Left lung (tissue), 10 donors: ENCODE measurements around the gene RBMS3. TPM values are rescaled to one million over a fixed set of nuclear protein-coding genes. Genes with fewer than 3 reads are reported as not detected.
"Not testable (repeated sequence)": the region's sequence is repeated elsewhere in the genome, so short reads cannot be mapped to it uniquely, and the experiment has no call there.

Source experiments
- ATAC-seq: fragments of 200-7000 bp; cut with Tn5 transposase; one replicate; pipeline ENCODE4 v1.9.1; 2020; ENCODE audit warnings: moderate library complexity
- DNase-seq, 4 donors: peaks; one replicate each; pipeline ENCODE4 v3.0.0-alpha.2; 2013 to 2020
- H3K27ac ChIP-seq, 2 donors: fragments of 200-600 bp; sonication (generic) in 1 of 2; one replicate each; pipeline versions ENCODE4 v1.5.0 to v1.8.0; 2020 to 2021
- H3K27me3 ChIP-seq, 2 donors: fragments of 200-600 bp; sonication (generic) in 1 of 2; one replicate each; pipeline versions ENCODE4 v1.5.0 to v1.8.0; 2020 to 2021
- H3K36me3 ChIP-seq, 2 donors: fragments of 200-600 bp; sonication (generic) in 1 of 2; one replicate each; pipeline versions ENCODE4 v1.5.0 to v1.8.0; 2020 to 2021
- H3K4me1 ChIP-seq, 2 donors: fragments of 200-600 bp; one replicate each; pipeline ENCODE4 v1.8.0; 2021
- H3K4me3 ChIP-seq, 2 donors: fragments of 200-600 bp; sonication (generic) in 1 of 2; one replicate each; pipeline versions ENCODE4 v1.5.0 to v1.8.0; 2020 to 2021; ENCODE audit warnings: mild to moderate bottlenecking in 1 of 2
- H3K9me3 ChIP-seq, 2 donors: fragments of 200-600 bp; sonication (generic) in 1 of 2; one replicate each; pipeline versions ENCODE4 v1.5.0 to v1.8.0; 2020 to 2021
- intact Hi-C, 2 donors: fragments of 100-400 bp; cut with DNase I; formaldehyde crosslinking; loops; one replicate each; pipeline versions ENCODE4 v1.11.2 to v1.14.2; 2022
- polyA plus RNA-seq, 6 donors: library from polyadenylated mRNA; unstranded; fragments of 120-200 nt; gene quantifications; one replicate each; pipeline ENCODE4 v1.2.1, GENCODE V29; 2013; ENCODE audit not compliant: insufficient read length in 6 of 6
- total RNA-seq, 2 donors: library from RNA; stranded (reverse); fragmentation: NEBNext Ultra II Directional; extraction: Animal tissue kit (Norgen Biotek cat#: 25700); gene quantifications; one replicate each; pipeline ENCODE4 v1.2.1, GENCODE V29; 2021
- TF ChIP-seq, protein P1 (sequence below), 2 donors: fragments of 200-600 bp; sonication (generic) in 1 of 2; IDR thresholded peaks; one replicate each; pipeline versions ENCODE4 v1.5.0 to v1.8.0; 2021; ENCODE audit warnings: antibody characterized with exemption in 2 of 2
- donor health status: DM: no; HTN: yes; CAD: no.
- donor health status: DM: no; HTN: no; CAD: no.

Gene RBMS3
- total and polyA plus RNA-seq, 8 donors: 27.1 to 51.6 (median 37.6) TPM

DNA sequence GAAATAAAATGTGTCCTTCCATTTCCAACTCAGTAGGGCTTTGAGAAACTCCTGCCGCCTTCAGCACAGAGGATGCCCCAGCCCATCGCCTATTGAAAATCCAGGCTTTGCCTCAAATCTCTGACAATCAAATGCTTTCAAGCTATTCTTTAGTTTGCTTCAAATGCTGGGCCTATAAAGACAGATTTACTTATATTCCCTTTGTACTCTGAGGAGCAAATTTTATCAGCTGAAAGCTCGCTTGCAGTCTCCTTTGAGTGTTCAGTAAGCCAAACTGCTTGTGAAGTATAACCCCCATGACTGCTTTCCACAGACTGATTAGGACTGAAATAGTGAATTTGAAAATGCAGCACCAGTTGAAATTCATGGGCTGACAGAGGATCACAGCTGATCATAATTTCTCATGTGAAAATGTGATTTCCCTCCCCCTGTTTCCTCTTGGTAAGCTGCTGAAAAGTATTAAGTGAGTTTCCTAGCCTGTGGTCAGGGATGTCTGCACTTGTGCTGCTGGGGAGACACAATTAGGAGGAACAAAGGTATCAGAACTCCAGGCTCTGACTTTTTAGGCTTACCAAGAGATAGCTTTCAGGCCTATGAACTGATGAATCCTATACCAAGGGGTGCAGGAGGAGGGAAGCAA lies 762.2 kb downstream of the RBMS3 start:
- no peak overlapping the region for H3K27ac ChIP-seq
- no peaks in the 10 kb centered on the region for H3K36me3 ChIP-seq
- intact Hi-C loops: no loop called here
- no peak overlapping the region for H3K4me3 ChIP-seq
- ATAC-seq (no peak), DNase-seq (no peak)
- H3K27me3 ChIP-seq: no peaks in the 10 kb centered on the region
- peaks cover 0 to 22% of the 10 kb centered on the region in 2 donors for H3K4me1 ChIP-seq
- H3K9me3 ChIP-seq: no peaks in the 10 kb centered on the region
- TF ChIP-seq, protein P1, sequence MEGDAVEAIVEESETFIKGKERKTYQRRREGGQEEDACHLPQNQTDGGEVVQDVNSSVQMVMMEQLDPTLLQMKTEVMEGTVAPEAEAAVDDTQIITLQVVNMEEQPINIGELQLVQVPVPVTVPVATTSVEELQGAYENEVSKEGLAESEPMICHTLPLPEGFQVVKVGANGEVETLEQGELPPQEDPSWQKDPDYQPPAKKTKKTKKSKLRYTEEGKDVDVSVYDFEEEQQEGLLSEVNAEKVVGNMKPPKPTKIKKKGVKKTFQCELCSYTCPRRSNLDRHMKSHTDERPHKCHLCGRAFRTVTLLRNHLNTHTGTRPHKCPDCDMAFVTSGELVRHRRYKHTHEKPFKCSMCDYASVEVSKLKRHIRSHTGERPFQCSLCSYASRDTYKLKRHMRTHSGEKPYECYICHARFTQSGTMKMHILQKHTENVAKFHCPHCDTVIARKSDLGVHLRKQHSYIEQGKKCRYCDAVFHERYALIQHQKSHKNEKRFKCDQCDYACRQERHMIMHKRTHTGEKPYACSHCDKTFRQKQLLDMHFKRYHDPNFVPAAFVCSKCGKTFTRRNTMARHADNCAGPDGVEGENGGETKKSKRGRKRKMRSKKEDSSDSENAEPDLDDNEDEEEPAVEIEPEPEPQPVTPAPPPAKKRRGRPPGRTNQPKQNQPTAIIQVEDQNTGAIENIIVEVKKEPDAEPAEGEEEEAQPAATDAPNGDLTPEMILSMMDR (IDR thresholded peaks at IDR 0.05): no peak

DNA sequence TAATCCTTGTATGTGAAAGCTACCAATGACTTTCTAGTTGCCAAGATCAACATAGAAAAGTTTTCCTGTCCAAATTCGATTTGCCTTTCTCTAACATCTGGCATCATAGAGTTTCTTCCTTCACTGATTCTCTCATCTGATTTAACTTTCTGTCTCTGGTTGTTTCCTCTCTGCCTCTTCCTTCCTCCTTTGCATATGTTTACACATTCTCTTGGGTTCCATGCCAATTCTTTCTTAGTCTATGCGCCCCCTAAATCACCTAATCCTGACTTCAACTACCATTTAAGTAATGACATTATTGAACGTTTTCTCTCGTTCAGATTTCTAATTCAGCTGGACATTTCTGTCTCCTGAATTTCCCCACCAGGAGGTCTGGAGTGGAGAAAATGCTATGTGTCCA lies 763.6 kb downstream of the RBMS3 start:
- Histone ChIP-seq H3K36me3 (no peaks in the 10 kb centered on the region), H3K4me1 (peaks cover 0 to 22% of the 10 kb centered on the region in 2 donors), H3K27ac (no peak overlapping the region), H3K27me3 (no peaks in the 10 kb centered on the region), H3K4me3 (no peak overlapping the region), H3K9me3 (no peaks in the 10 kb centered on the region)
- ATAC-seq (no peak), DNase-seq (no peak)
- TF ChIP-seq, protein P1 (IDR thresholded peaks at IDR 0.05): no peak
- intact Hi-C loops: no loop called here

DNA sequence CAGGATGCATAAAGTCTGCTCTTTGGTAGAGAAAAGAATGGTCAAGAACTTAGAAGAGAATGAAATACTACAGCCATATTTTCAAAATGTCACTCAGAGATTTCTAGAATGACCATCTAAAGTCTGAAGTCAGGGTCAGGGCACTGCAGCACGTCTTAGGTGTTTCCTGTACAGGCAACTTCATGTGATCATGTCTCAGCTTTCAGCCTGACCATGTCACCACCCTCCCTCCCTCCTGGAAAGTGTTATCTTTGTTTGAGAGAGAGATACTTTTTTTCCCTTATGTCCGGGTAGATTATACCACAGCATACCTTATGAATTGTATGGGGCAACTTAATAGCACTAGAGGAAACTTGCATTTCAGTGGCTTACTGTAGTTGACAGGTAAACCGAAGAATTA lies 767.6 kb downstream of the RBMS3 start:
- Histone ChIP-seq H3K4me1 (no peaks in the 10 kb centered on the region), H3K4me3 (no peak overlapping the region), H3K27me3 (no peaks in the 10 kb centered on the region), H3K9me3 (no peaks in the 10 kb centered on the region), H3K27ac (no peak overlapping the region), H3K36me3 (no peaks in the 10 kb centered on the region)
- intact Hi-C loops: no loop called here
- TF ChIP-seq, protein P1 (IDR thresholded peaks at IDR 0.05): no peak
- ATAC-seq (no peak), DNase-seq (no peak)

DNA sequence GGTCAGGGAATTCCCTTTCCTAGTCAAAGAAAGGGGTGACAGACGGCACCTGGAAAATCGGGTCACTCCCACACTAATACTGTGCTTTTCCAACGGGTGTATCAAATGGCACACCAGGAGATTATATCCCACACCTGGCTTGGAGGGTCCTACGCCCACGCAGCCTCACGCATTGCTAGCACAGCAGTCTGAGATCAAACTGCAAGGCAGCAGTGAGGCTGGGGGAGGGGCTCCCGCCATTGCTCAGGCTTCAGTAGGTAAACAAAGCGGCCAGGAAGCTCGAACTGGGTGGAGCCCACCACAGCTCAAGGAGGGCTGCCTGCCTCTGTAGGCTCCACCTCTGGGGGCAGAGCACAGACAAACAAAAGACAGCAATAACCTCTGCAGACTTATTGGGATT lies 769.2 kb downstream of the RBMS3 start:
- H3K9me3 ChIP-seq, ATAC-seq, DNase-seq, intact Hi-C loops, H3K36me3 ChIP-seq, H3K4me1 ChIP-seq, H3K27ac ChIP-seq, H3K27me3 ChIP-seq, H3K4me3 ChIP-seq: not testable (repeated sequence)

DNA sequence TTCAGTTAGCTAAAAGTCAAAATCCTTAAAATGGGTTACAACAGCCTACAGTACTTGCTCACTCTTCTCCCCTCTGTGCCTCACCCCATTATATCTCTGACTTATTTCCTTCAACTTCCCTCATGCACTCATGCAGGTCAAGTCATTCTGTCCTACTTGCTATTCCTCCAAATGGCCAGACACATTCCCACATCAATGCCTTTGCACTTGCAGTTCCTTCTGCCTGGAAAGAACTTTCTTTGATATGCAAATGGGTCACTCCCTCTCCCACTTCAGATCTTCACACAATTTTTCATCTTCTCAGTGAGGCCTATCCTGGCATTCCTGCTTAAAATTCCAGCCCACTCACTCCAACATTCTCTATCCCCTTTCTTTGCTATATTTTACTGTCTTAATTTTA lies 778.4 kb downstream of the RBMS3 start:
- H3K27ac ChIP-seq: no peak overlapping the region
- intact Hi-C loops: no loop called here

More for the DNA sequence above, 778.4 kb downstream of the RBMS3 start:
- Histone ChIP-seq H3K27me3 (no peaks in the 10 kb centered on the region), H3K9me3 (no peaks in the 10 kb centered on the region), H3K4me1 (no peaks in the 10 kb centered on the region), H3K36me3 (no peaks in the 10 kb centered on the region), H3K4me3 (no peak overlapping the region)
- no peak for DNase-seq
- ATAC-seq: no peak
- TF ChIP-seq, protein P1 (IDR thresholded peaks at IDR 0.05): no peak
